ENCODE measurements around the gene FCMR.

FCMR gene, protein sequence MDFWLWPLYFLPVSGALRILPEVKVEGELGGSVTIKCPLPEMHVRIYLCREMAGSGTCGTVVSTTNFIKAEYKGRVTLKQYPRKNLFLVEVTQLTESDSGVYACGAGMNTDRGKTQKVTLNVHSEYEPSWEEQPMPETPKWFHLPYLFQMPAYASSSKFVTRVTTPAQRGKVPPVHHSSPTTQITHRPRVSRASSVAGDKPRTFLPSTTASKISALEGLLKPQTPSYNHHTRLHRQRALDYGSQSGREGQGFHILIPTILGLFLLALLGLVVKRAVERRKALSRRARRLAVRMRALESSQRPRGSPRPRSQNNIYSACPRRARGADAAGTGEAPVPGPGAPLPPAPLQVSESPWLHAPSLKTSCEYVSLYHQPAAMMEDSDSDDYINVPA

DNA sequence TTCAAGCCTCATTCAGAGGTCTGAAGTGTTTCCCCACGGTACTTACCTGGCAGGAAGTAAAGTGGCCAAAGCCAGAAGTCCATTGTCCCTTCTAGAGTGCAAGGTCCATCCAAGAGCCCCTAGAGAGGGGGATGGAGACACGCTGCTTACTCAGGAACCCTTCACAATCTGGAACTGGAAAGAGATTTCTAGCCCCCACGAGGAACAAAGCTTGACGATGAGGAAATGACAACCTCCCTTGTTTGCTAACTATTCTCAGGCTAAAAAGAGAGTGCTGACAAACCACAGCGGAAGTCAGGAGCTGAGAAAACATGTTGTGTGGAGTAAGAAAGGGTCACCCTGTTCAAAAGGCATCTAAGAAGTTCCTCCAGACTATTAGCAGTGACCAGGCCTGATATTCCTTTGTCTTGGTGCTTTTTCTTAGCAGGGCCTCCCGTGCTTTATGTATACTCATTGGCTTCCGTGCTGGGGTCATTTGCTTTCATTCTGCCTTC lies at the start of gene FCMR:
Gene FCMR, minus strand, starts transcription at position 170 of the 494 bp plus-strand sequence. Its CDS starts 87 bp downstream, at position 83.
- DNase-seq (ENCODE audit: low read depth in 2 of 2): no peak

DNA sequence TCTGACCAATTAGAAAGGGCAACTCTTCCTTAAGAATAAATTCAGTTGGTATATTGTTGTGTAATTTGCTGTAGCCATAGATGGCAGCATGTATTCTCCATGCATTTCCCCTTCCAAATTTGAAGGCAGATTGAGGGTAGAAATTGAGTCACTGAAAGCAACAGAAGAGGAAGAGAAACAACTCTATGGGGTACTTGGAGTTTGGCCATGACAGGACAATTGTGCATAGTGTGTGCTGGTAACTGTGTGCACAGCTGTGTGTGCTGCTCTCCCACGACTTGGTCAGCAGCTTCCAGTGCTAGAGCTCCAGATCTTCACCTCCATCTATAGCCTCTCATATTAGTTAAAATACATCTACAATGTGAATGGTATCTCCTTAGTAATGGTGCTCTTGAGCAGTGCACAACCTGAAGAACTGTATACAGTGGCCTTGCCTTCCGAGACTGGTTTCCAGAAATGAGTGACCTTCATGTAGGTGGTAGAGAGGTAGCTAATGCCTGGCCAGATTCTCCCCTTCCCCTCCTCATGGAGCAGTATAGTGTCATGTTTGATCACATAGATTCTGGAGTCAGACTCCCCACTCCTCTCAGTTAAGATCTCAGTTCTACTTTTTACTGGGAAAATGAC lies 49.4 kb upstream of the FCMR start:
- no peak for DNase-seq (ENCODE audit: low read depth in 2 of 2)

DNA sequence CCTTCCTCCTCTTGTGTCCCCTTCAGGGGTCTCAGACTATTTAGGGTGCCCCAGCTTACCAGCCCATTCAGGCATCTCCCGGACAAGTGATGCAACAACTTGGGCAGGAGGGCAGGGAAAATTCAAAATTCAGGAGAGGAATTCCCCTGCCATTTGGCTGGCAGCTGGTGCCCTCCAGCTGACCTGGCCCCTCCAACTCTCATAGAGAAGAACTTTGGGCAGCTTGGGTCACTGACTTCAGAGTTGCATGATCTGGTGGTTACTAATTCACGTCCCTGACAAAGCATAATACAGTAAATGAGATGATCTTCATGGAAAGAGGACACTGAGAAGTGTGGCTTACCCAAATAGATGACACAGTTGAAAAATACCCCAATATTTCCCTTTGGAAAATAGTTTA lies 48.7 kb upstream of the FCMR start, which contains the start of gene FCAMR:
Gene FCAMR, minus strand, starts transcription at position 15 of the 400 bp plus-strand sequence. CDS start 335 bp downstream, outside the sequence.
- no peak for DNase-seq (ENCODE audit: low read depth in 2 of 2)

DNA sequence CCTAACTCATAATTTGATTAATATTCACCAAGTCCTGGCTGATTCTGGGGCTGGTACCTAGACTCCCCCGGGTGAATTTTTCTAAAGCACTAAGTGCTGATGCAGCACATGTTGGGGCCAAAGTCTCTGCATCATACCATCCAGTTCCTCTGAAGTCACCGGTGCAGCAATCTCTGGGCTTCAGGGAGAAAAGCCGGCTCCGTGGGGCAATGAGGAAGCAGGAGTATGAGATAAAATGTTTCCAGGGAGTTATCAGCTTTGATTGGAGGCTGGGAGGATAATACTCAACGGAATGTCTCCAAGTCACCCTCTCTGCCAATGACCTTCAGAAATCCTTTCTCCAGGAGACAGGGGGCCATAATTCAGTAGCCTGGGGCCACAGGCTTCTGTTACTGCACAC lies 47.3 kb upstream of the FCMR start:
- no peak for DNase-seq (ENCODE audit: low read depth in 2 of 2)

DNA sequence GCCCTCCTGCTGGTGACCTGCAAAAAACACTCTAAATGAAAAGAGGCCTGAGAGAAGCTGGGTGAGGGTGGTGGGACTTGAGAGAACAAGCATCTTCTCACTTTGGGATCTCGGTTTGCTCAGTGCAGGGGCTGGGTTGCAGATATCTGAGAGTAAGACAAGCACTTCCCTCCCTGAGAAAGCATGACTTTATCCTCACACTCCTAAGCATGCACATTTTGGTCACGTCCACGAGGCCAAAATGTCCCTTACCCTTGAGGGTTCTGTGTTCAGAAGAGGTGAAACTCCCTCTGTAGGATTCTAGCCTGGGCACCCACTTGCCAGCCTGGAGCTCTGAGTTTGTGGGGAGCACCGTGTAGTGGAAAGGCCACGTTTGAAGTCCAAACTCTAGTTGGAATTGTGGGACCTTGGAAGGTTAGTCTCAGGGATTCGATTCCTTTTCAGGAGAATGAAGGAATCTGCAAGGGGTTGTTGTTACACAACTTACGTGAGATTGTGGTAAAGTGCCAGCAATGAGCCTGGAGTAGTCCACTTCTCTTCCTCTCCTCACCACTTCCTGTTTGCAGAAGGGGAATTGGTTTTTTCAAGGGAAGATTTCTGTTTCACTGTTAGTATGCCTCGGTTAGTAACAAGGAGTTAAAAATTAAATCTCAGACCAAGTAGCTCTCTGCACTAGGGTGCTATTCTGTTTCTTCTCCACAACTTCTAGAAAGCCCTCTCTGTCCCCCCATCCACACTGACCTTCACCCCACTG lies 45.5 kb upstream of the FCMR start:
- DNase-seq (ENCODE audit: low read depth in 2 of 2): no peak

DNA sequence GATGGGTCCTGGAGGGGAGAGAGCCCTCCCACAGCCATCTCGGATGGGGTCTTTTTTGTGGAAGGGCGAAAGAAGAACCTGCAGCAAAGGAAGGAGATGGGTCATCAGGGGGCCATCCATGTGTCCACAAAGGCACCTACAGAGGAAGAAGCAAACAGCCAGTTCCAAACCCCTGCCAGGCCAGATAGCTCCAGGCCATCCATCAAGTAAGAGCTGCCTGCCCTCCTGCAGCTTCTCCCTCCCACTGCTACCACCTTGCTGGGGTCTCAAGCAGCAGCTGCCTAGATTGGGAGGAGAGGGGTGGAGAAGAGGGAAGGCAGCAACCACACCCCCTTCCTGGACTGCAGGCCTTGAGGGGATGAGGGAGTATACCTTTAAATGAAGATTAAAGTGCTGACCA lies 44.0 kb upstream of the FCMR start:
- no peak for DNase-seq (ENCODE audit: low read depth in 2 of 2)

DNA sequence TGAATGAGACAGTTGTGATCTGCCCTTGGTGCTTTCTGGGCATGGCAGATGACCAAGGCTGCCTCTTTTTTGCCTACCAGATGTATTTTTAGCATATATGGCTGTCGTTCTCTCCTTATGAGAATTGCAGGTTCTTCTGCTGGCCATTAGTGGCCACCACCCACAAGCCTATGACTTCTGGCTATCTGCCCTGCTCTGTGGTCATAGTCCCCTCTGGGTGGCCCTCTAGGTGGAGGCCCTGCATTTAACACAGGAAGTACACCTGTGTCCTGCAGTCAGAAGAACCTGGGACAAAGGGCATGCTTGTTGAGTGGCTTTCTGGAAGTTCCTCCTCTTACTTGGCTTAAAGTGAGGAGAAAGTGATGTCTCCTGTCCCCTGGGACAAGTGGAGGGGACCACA lies 42.0 kb upstream of the FCMR start:
- DNase-seq (ENCODE audit: low read depth in 2 of 2): no peak

DNA sequence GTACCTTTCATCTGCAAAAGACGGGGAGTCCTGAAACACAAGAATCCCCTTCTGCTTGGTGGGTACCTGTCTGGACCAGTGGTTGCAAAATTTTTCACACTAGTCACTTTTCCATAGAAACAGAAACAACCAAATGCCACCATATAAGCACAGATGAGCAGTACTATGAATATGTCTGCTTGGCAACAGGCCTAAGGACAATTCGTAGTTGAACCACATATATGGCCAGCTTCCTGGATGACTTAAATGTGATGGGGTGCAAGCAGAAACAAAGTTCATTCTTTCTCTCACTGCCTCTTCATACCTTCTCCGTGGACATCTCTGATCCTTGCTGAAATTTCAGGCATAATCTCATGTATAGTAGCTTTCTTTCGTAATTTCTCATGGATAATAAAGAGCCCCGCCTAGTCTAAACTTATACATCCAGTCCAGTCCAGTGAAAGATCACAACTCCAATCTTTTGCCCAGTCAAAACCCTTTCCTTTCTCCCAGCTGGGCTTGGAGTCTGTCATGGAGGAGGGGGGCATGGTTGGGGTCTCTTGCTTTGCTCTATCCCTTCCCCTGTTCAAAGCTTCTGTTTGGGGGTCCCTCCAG lies 41.5 kb upstream of the FCMR start:
- DNase-seq (ENCODE audit: low read depth in 2 of 2): no peak

DNA sequence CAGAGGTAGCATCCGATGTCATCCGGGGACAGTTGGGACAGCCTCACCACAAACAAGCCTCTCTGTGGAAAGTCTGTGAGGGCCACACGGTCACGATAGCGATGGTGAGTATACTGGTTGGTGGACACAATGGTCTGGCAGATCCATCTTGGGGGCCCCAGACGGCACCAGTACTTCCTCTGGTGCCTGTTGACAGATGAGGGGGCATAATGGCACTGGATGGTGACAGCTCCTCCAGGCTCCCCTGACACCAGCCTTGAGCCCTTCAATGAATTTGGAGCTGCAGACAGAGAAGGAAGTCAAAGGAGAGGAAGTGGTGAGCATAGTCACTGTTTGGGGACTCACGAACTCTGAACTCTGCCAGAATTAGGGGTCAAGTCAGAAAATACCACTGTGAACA lies 40.5 kb upstream of the FCMR start:
- DNase-seq (ENCODE audit: low read depth in 2 of 2): no peak

DNA sequence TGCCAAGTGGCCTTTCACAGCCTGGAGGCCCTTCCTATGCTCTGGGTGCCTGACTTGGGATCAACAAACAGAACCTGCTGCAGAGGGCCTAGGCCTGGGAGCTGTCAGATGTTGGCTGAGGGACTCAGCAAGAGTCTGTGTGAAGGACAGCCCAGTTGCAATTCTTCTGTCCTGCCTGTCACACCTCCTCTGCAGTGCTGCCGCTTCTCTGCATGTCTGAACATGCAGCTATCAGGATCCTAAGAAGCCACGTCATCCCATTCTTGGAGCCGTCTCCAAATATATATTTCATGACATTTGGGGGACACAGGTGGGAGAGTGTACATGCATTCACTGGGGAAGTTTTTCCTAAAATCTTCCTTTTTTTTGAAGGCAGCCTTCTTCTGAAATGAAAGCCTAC lies 39.9 kb upstream of the FCMR start:
- DNase-seq (ENCODE audit: low read depth in 2 of 2): no peak

DNA sequence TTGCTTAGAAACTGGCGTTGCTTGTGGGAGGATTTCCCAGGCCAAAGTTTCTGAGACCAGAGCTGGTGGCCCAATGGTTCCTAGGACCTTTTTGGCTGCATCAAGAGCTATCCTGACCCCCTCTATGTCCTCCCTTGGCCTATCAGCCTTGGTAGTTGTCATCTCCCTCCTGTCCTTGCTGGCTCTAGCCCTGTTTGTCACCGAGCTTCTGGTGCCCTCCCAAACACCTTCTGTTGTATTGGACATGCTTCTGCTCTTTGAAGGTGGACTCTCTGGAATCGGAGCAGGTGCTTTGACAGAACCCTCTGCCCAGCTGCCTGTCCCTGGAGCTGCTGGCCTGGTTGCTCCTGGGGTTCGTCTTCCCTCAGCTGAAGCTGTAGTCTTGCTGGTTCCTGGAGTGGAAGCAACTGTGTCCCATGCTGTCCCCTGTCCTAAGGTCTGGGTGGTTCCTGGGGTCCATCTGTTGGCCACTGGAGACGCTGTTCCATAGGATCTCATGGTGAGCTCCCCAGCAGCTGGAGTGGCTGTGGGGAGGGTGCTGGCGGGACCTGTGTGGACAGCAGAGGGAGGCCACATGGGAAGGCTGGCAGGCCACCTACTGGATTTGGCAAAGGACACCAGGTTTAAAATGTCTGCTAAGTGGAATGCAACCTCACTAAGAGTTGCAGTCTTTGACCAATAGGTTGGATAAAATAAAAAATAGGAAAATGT lies 39.1 kb upstream of the FCMR start:
- no peak for DNase-seq (ENCODE audit: low read depth in 2 of 2)

DNA sequence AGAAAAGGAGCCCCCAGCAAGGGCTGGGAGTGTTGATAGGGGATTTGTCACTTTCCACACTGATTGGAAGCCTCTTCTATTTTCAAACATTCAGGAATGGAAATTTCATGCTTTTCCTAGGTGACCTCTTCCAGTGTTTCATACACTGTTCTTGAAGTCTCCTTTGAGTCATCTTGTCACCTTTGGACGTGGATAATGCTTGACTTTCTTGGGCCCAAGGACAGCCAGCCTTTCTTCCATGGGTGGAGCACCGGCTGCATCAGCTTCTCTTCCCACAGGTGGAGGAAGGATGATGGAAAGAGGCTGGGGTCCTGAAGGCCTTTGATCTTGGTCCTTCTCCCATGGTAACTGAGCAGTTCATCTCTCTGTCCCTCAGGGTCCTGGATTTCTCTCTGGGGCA lies 36.4 kb upstream of the FCMR start:
- no peak for DNase-seq (ENCODE audit: low read depth in 2 of 2)

DNA sequence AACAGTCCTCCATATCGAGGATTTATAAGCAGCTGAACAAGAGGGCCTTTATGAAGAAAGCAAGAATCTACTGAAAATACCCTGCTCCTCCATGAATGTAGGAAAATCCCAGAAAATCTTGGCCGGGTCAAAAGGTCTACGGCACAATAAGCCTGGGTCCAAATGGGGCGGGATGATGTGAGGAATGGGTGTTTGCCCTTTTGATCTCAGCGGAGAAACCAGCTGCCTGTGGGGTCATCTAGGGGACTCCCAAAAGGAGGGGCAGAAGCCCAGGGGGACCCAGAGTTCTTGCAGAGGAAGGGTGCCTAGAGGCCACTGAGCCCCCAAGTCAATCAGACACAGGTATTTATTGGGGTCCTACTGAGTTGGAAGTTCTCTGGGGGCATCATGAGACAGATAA lies 35.9 kb upstream of the FCMR start:
- no peak for DNase-seq (ENCODE audit: low read depth in 2 of 2)

DNA sequence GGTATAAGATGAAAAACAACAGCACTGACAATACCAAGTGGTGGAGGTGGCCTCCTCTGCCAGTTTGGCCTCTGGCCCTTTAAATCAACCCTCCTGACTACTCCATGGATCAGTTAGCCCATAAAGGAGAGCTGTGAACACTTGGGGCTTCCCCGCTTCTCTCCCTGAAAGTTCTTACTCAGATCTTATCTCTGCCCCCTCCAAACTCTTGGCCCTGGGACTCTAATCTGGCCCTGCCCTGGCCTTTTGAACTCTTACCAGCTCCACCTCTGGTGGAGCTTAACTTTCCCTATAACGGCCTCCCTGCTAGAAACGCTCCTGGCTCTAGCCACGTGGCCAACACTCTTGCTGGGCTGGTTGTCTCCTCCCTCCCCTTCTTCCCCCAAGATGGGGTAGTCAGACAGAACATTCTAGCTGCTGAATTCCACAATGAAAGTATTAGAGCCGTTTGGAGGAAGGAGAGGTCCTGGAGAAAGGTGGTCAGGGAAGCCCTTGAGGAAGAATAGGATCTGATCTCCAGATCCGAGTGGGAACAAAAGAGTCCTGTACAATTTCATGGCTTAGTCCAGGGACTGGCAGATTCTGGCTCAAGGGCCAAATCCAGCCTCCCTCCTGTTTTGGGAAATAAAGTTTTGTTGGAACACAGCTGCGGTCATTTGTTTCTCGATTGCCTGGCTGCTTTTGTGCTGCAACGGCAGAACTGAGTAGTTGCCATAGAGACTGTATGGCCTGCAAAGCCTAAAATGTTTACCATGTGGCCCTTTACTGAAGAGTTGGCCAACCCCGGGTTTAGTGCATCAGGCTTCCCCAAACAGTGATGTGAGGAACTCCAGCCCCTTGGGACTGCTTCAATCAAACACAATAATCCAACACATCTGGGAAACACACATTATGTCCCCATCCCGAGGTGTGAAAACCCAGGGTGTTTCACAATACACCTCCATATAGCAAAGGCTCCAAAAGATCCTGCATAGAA lies 34.0 kb upstream of the FCMR start:
- DNase-seq (ENCODE audit: low read depth in 2 of 2): no peak

DNA sequence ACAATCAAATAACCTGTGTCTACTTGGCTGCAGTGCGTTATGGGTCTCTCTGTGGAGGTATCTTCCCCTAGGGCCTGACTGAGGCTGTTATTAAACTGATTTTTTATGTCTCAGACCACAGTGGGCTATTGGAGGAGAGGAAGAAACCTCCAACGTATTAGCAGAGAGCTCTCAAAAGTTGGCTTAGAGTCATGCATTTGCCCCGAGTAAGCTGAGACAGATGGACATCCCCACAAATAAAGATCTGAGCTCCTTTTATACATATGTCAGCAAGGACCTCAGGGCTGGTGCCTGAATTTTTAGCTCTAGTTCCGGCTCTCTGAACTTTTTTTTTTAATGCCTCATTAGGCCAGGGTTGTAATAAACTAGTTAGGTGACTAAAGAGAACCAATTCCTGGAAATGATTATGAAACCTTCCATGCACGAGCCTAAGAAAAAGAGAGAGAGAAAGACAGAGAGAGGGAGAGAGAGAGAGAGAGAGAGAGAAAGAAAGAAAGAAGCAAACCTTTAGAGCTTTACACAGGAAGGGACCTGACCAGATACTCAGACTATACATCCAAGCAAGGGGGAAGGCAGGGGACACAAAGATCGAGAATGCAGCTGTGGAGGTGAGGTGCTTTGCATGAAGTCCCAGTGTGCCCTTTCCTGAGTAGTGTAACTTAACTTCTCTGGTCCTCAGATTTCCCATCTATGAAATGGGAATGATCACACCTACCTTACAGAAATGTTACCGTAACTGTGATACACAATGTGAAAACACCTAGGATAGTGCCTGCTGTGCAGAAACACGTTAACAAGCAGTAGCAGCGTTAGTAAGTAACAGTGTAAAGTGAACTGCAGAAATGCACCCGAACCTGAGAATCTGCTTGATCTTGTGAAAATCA lies 33.0 kb upstream of the FCMR start:
- DNase-seq (ENCODE audit: low read depth in 2 of 2): no peak

DNA sequence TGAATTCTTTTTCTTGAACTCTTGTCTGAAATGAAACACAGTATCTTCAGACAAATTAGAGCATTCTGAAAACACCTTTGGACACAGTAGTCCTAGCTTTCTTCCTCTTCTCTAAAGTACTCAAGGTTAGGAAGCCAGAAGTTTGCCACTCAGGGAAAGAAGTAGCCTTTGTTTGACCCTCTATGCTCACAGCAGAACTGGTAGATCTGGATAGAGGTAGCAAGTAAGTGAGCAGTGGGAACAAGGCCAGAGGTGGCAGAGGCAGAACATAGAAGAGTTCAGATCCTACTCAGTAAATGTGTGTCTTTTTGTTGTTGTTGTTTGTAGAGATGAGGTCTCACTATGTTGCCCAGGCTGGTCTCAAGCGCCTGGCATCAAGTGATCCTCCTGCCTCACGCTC lies 31.9 kb upstream of the FCMR start:
- DNase-seq (ENCODE audit: low read depth in 2 of 2): no peak

DNA sequence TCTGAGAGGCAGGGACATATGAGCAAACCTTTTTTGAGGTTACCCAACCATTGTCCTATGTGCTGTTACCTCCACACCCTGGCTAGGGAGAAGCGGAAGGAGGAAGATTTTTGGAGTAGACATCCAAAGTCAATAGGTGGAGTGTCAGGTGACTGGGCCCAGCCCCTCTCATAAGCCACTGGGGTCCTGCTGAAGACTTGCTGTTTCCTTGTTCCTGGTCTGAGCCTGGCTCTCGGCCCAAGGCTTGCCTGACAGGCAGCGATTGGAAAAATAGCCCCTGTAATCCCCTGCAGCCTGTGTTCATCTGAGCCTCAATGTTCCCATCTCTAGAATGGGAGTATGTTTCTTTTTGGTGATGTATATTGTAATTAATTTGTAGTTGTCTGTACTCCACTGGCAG lies 31.4 kb upstream of the FCMR start:
- no peak for DNase-seq (ENCODE audit: low read depth in 2 of 2)

DNA sequence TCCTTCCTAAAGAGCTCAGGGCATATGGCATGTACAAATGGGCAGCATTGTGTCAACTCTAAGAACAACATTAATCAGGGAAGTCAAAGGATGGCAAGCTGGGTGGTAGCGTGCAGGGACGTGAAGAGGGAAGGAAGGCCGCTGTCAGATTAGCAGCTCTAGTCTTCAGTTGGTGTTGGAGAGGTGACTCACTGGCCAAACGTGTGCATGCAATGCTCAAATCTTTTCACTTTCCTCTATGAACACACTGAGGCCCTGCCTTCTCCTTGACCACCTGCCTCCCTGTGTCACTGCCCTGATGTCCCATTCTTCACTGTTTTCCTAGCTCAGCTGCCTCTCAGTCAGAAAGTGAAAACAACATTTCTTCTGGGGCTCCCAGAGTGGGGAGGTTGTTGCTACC lies 30.4 kb upstream of the FCMR start:
- DNase-seq (ENCODE audit: low read depth in 2 of 2): no peak
